HuH-7 (cell line): ENCODE data around the gene SLC25A28.

Source experiments
- DNase-seq: peaks from one replicate; pipeline ENCODE4 v3.0.0; 2011; ENCODE audit warnings: low spot score

Gene SLC25A28, protein sequence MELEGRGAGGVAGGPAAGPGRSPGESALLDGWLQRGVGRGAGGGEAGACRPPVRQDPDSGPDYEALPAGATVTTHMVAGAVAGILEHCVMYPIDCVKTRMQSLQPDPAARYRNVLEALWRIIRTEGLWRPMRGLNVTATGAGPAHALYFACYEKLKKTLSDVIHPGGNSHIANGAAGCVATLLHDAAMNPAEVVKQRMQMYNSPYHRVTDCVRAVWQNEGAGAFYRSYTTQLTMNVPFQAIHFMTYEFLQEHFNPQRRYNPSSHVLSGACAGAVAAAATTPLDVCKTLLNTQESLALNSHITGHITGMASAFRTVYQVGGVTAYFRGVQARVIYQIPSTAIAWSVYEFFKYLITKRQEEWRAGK

GRCh38 chr10:99619851-99620710, at the start of gene SLC25A28:
TSS of gene SLC25A28 (minus strand) at chr10:99620439. CDS start at chr10:99620335, 104 bp downstream.
- DNase-seq: peak; percentile 92

GRCh38 chr10:99667108-99667751, 47.0 kb upstream of the SLC25A28 start:
- DNase-seq: no peak

DNA sequence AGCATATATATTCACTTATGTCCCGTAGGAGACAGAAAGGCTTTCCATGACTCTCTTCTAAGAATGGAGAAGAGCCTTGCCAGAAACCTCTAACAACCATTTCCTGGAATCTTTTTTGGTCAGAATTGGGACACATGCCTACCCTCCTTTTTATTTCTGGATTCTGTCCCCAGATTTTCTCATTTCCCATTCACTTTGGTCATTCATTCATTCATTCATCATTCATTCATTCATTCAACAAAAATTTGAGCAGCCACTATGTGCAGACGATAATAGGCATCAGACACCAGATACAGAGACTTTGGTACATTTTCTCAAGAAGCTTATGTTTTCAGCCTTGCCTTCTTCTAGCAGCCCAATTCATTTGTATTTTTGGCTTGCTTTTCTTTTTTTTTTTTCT, 45.1 kb upstream of the SLC25A28 start:
- DNase-seq: no peak

DNA sequence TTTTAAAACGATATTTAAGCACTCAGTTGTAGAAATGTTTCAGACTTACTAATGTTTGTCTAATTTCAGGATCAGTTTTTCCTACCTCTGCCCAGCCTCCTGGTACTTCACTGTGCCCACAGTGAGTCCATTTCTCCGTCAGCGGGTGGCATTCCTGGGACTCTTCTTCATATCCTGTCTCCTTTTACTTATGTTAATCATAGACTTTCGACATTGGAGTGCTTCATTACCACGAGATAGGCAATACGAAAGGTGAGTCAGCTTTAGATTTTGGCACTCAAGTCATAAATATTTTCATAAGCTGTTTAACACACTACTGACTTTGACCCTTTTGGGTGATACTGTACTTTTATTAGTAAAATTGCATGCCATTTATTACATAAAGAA, 41.1 kb upstream of the SLC25A28 start:
- DNase-seq: no peak

- no peak for DNase-seq
Observed at GRCh38 chr10:99660662-99661376, 40.6 kb upstream of the SLC25A28 start.

DNA sequence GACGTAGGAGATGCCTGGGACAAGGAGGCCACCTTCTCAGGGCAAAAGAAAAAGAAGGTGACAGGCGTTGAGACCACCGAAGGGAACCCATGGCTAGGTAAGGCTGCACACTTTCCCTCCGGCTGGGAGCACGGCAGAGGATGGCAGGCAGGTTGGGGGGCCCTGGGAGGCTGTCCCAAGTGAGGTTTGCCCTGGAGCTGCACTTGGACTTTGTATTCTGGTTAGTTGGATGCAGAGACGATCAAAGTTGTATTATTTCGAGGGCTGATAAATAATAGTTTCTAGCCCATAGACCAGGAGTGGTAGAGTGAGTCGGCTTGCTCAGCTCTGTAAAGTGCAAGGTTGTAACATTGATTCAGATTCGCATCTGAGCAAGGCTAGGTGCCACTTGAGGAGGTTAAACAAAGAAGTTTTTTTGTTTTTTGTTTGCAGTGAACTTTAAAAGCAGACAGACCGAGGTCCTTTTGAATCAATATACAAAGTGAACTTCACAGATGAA, 39.7 kb upstream of the SLC25A28 start:
- DNase-seq: no peak

DNA sequence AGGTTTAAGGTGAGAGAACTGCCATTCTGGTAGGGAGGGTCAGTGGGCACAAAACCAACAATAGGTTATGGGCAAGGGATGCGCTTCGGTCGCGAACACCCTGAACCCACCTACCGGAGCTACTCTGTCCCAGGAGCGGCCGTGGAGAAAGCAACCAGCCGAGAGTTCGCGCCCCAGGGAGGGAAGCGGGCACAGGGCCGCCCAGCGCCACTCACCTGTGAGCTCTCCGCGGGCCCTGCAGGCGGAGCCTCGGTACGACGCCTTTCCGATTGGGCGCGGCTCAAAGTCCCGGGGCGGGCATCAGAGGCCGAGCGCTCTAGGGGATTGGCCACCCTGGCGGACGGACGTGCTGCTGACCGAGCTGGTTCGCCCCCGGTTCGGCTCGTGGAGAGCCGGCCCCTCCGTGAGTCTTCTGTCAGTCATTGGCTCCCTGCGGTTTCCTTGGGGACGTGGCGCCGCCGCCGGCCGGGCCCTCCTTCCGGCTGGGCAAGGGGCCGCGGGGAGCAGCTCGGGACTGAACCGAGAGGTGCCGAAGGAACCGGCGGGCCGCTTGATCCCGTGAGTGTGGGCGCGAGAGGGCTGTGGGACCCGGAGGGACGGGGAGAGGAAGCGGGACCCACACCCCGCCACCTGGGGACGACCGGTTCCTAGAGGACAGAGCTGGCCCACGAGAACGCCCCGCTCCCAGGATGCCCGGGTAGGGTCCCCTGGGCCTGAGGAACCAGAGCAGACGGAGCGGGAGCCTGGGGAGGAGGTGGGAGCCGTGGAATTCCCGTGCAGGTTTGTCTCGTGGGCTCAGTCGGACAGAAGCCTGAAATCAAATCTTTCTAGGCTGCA, 39.0 kb upstream of the SLC25A28 start, which contains the start of gene ENTPD7:
Gene ENTPD7, plus strand, starts transcription at position 479 of the 837 bp plus-strand sequence. CDS start 448 bp downstream, outside the sequence.
- peak; percentile 95 for DNase-seq

GRCh38 chr10:99658622-99659030, 38.4 kb upstream of the SLC25A28 start:
- no peak for DNase-seq

- DNase-seq: no peak
Observed at GRCh38 chr10:99656199-99657064, 36.2 kb upstream of the SLC25A28 start.

GRCh38 chr10:99654390-99655175, 34.3 kb upstream of the SLC25A28 start:
- no peak for DNase-seq

- DNase-seq: no peak
Observed at GRCh38 chr10:99652800-99653390, 32.7 kb upstream of the SLC25A28 start.

GRCh38 chr10:99648717-99649116, 28.5 kb upstream of the SLC25A28 start:
- DNase-seq: no peak

GRCh38 chr10:99647601-99648151, 27.4 kb upstream of the SLC25A28 start:
- no peak for DNase-seq

DNA sequence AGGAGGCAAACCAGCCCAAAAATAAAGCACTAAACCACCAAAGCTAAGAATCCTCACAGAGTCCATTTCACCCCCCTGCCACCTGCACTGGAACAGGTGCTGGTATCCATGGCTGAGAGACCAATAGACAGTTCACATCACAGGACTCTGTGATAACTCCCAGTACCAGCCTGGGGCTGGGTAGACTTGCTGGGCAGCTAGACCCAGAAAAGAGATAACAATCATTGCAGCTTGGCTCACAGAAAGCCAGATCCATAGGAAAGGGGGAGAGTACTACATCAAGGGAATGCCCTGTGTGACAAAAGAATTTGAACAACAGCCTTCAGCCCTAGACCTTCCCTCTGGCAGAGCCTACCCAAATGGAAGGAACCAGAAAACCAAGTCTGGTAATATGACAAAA, 13.6 kb upstream of the SLC25A28 start:
- no peak for DNase-seq

- DNase-seq: no peak
Observed at GRCh38 chr10:99631496-99631895, 11.3 kb upstream of the SLC25A28 start.

DNA sequence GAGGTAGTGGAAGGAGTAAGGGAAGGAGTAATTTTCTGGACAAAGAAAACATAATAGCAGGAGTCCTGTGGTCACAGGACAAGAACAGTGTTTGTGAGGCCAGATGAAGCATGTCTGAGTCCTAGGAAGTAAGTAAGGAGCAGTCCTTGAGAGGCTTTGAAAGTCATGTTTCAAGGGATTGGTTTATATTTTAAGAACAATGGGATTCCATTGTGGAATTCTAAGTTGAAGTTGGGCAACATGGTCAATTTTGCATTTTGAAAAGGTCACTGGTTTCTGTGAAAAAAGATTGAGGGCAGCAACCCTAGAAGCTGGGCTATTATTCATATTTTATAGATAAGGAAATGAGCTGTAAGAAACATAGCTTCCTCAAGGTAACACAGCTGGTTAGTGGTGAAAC, 10.8 kb upstream of the SLC25A28 start:
- DNase-seq: no peak

DNA sequence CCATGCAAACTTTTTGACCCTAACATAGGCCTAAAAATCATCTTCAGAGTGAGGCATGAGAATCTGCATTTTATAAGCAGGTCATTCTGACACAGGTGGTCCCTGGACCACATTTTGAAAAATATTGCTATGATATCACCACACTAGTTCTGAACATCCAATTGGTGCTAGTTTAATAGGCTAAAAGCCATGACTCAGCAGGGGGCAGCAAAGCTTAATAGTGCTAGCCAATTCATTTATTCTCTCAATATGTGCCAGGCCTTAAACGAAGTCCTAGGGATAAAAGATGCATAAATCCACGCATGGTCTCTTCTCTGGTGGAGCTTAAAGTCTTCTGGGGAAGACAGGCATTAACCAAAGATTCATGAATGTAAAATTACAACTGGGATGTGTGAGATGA, 10.2 kb upstream of the SLC25A28 start:
- no peak for DNase-seq

GRCh38 chr10:99629625-99629978, 9.4 kb upstream of the SLC25A28 start:
- no peak for DNase-seq
